GM23338 (cell line): ENCODE data around the gene ULK4. TPM values are rescaled to one million over a fixed set of nuclear protein-coding genes. Genes with fewer than 3 reads are reported as not detected.

Experiments
- ATAC-seq: fragments of 200-7000 bp; cut with Tn5 transposase; 3 replicates; pipeline ENCODE4 v1.9.1; 2020
- DNase-seq: peaks from one replicate; pipeline ENCODE4 v3.0.0-alpha.2; 2015; ENCODE audit warnings: low spot score
- H2AFZ ChIP-seq: fragments of 200-600 bp; sonication (generic); 2 replicates; pipeline ENCODE4 v1.8.0; 2016; ENCODE audit warnings: antibody characterized with exemption, mild to moderate bottlenecking, moderate library complexity
- H3F3A ChIP-seq: fragments of 200-600 bp; sonication (generic); replicated peaks from 2 replicates; pipeline ENCODE4 v1.8.0; 2017; ENCODE audit warnings: antibody characterized with exemption, mixed run types, low read depth
- H3K27ac ChIP-seq: fragments of 200-600 bp; sonication (generic); 2 replicates; pipeline ENCODE4 v1.6.1; 2016; ENCODE audit warnings: low read depth
- H3K27me3 ChIP-seq: fragments of 200-600 bp; sonication (generic); 2 replicates; pipeline ENCODE4 v1.8.0; 2016; ENCODE audit warnings: mild to moderate bottlenecking, mixed run types, moderate library complexity; ENCODE audit not compliant: insufficient read depth
- H3K36me3 ChIP-seq: fragments of 200-600 bp; sonication (generic); 2 replicates; pipeline ENCODE4 v1.8.0; 2016; ENCODE audit warnings: mild to moderate bottlenecking; ENCODE audit not compliant: insufficient read depth
- H3K4me1 ChIP-seq: fragments of 200-600 bp; sonication (generic); 2 replicates; pipeline ENCODE4 v1.8.0; 2016; ENCODE audit warnings: mild to moderate bottlenecking, moderate library complexity; ENCODE audit not compliant: insufficient read depth
- H3K4me2 ChIP-seq: fragments of 200-600 bp; sonication (generic); 2 replicates; pipeline ENCODE4 v1.7.1; 2017; ENCODE audit warnings: mixed run types
- H3K4me3 ChIP-seq: fragments of 200-600 bp; sonication (generic); 2 replicates; pipeline ENCODE4 v1.6.1; 2016; ENCODE audit warnings: mixed run types
- H3K79me2 ChIP-seq: fragments of 200-600 bp; sonication (generic); replicated peaks from 2 replicates; pipeline ENCODE4 v1.8.0; 2017; ENCODE audit warnings: mild to moderate bottlenecking; ENCODE audit not compliant: insufficient read depth
- H3K9me2 ChIP-seq: fragments of 200-600 bp; sonication (generic); 2 replicates; pipeline ENCODE4 v1.8.0; 2017; ENCODE audit not compliant: insufficient read depth
- H4K20me1 ChIP-seq: fragments of 200-600 bp; sonication (generic); replicated peaks from 2 replicates; pipeline ENCODE4 v1.8.0; 2017; ENCODE audit warnings: mild to moderate bottlenecking; ENCODE audit not compliant: insufficient read depth
- H3K27ac Mint-ChIP-seq: 2 replicates; pipeline ENCODE4 v1.8.0; 2020; ENCODE audit warnings: inconsistent platforms, mild to moderate bottlenecking, moderate library complexity, mixed read lengths
- H3K27me3 Mint-ChIP-seq: 3 replicates; pipeline ENCODE4 v1.8.0; 2022; ENCODE audit warnings: low read depth, mild to moderate bottlenecking, moderate library complexity, mixed read lengths, inconsistent platforms; ENCODE audit not compliant: insufficient read depth, poor library complexity
- H3K36me3 Mint-ChIP-seq: 3 replicates; pipeline ENCODE4 v1.8.0; 2021; ENCODE audit warnings: low read depth, mild to moderate bottlenecking, inconsistent platforms, moderate library complexity, mixed read lengths
- H3K4me1 Mint-ChIP-seq: 3 replicates; pipeline ENCODE4 v1.8.0; 2020; ENCODE audit warnings: mild to moderate bottlenecking, inconsistent platforms, mixed read lengths
- H3K4me3 Mint-ChIP-seq: 3 replicates; pipeline ENCODE4 v1.8.0; 2021; ENCODE audit warnings: moderate library complexity, mild to moderate bottlenecking, inconsistent platforms, mixed read lengths
- H3K9me3 Mint-ChIP-seq: 3 replicates; pipeline ENCODE4 v1.8.0; 2020; ENCODE audit warnings: moderate library complexity, mild to moderate bottlenecking, inconsistent platforms, mixed read lengths
- CREB1 ChIP-seq: fragments of 250-450 bp; sonication (Bioruptor Pico); IDR thresholded peaks from 2 replicates; pipeline ENCODE4 v1.5.0; 2020; ENCODE audit warnings: low read depth, mild to moderate bottlenecking, moderate library complexity
- CTCF ChIP-seq, 2 experiments: fragments of 200-600 bp in 1 of 2; sonication (generic) in 1 of 2; conservative IDR thresholded peaks; 2 replicates each; pipeline versions ENCODE4 v1.5.1 to v1.6.1; 2016 to 2017; ENCODE audit warnings: antibody characterized with exemption in 2 of 2, low read depth in 2 of 2, mild to moderate bottlenecking in 2 of 2, moderate library complexity in 1 of 2
- ETS1 ChIP-seq: IDR thresholded peaks from 2 replicates; pipeline ENCODE4 v1.6.1; 2016; ENCODE audit warnings: antibody characterized with exemption
- EZH2 ChIP-seq: fragments of 200-600 bp; sonication (generic); IDR thresholded peaks from one replicate; pipeline ENCODE4 v1.8.0; 2017; ENCODE audit warnings: antibody characterized with exemption, mild to moderate bottlenecking, low read depth; ENCODE audit not compliant: unreplicated experiment
- EZH2phosphoT487 ChIP-seq: fragments of 200-600 bp; sonication (generic); IDR thresholded peaks from one replicate; pipeline ENCODE4 v1.8.1; 2018; ENCODE audit warnings: antibody characterized with exemption; ENCODE audit not compliant: unreplicated experiment
- JUNB ChIP-seq: IDR thresholded peaks from one replicate; pipeline ENCODE4 v1.6.1; 2016; ENCODE audit warnings: antibody characterized with exemption; ENCODE audit not compliant: unreplicated experiment
- NANOG ChIP-seq: IDR thresholded peaks from 2 replicates; pipeline ENCODE4 v1.6.1; 2016; ENCODE audit warnings: antibody characterized with exemption, borderline replicate concordance
- POLR2AphosphoS5 ChIP-seq: IDR thresholded peaks from 2 replicates; pipeline ENCODE4 v1.6.1; 2016; ENCODE audit warnings: antibody characterized with exemption, low read depth
- REST ChIP-seq: IDR thresholded peaks from one replicate; pipeline ENCODE4 v1.6.1; 2018; ENCODE audit warnings: antibody characterized with exemption; ENCODE audit not compliant: unreplicated experiment
- STAT1 ChIP-seq: IDR thresholded peaks from one replicate; pipeline ENCODE4 v1.6.1; 2016; ENCODE audit warnings: antibody characterized with exemption; ENCODE audit not compliant: unreplicated experiment
- ZNF331 ChIP-seq: fragments of 250-450 bp; sonication (Bioruptor Pico); IDR thresholded peaks from 2 replicates; pipeline ENCODE4 v1.5.0; 2020; ENCODE audit warnings: low read depth, mild to moderate bottlenecking, moderate library complexity
- ZNF462 ChIP-seq: fragments of 250-450 bp; sonication (Bioruptor Pico); IDR thresholded peaks from 2 replicates; pipeline ENCODE4 v1.5.0; 2020; ENCODE audit warnings: mild to moderate bottlenecking, moderate library complexity
- polyA plus RNA-seq: library from polyadenylated mRNA; unstranded; fragments of >200 nt; fragmentation: Nextera tagmentation; extraction: Ambion mirVana; gene quantifications from 2 replicates; pipeline ENCODE4 v1.2.1, GENCODE V29; 2016
- total RNA-seq: library from RNA; depleted of rRNA; stranded (reverse); fragments of >200 nt; shearing (Covaris generic); gene quantifications from 2 replicates; pipeline ENCODE4 v1.2.3, GENCODE V29; 2014

ULK4 gene
- total and polyA plus RNA-seq, 2 experiments from 2014 or later: 20.8 to 41.4 TPM

- no peak for TF ChIP-seq REST
- TF ChIP-seq NANOG: no peak
- no peak for TF ChIP-seq EZH2phosphoT487
- TF ChIP-seq STAT1: no peak
Measured at GRCh38 chr3:41847679-41848078, 114.2 kb downstream of the ULK4 start (continued).

GRCh38 chr3:41846850-41847249 lies 115.1 kb downstream of the ULK4 start:
- Histone ChIP-seq H3K4me3 (no peak overlapping the region), H3K4me1 (no peaks in the 10 kb centered on the region), H3K27ac (no peak overlapping the region), H3K9me2 (no peaks in the 10 kb centered on the region), H3F3A (no peaks in the 10 kb centered on the region), H2AFZ (no peak overlapping the region), H4K20me1 (no peaks in the 10 kb centered on the region), H3K4me2 (no peak overlapping the region), H3K27me3 (no peaks in the 10 kb centered on the region), H3K36me3 (peaks cover 4% of the 10 kb centered on the region; the same call in 1 of the 2 replicates), H3K79me2 (no peaks in the 10 kb centered on the region)
- H3K27me3 Mint-ChIP-seq: peaks cover 2% of the 10 kb centered on the region
- no peak overlapping the region for H3K27ac Mint-ChIP-seq
- H3K4me1 Mint-ChIP-seq: no peaks in the 10 kb centered on the region
- peaks cover 34% of the 10 kb centered on the region for H3K36me3 Mint-ChIP-seq
- ATAC-seq: no peak
- H3K4me3 Mint-ChIP-seq: no peak overlapping the region
- H3K9me3 Mint-ChIP-seq: peaks cover 29% of the 10 kb centered on the region
- no peak for DNase-seq
- no peak for TF ChIP-seq NANOG
- no peak for TF ChIP-seq EZH2phosphoT487
- TF ChIP-seq ETS1: no peak
- no peak for TF ChIP-seq ZNF462 (CRISPR knock-in tag)
- TF ChIP-seq EZH2: no peak
- TF ChIP-seq ZNF331 (CRISPR knock-in tag): no peak
- no peak for TF ChIP-seq JUNB
- no peak for TF ChIP-seq STAT1
- no peak for TF ChIP-seq POLR2AphosphoS5
- no peak for TF ChIP-seq CTCF (conservative IDR thresholded peaks at IDR 0.05; ENCODE audit: low read depth in 2 of 2)
- no peak for TF ChIP-seq CREB1
